HCT116 (cell line): ENCODE data around the gene CSTPP1. TPM values are rescaled to one million over a fixed set of nuclear protein-coding genes. Genes with fewer than 3 reads are reported as not detected.

Experiments
- ATAC-seq: fragments of 200-7000 bp; cut with Tn5 transposase; 2 replicates; pipeline ENCODE4 v1.9.1; 2020; ENCODE audit warnings: mild to moderate bottlenecking, moderate library complexity
- BruUV-seq: library from RNA; stranded (reverse); fragments of 400-500 nt; replicated peaks from 2 replicates; lab custom pipeline; 2021; lab: Mats Ljungman, UMichigan
- CTCF ChIA-PET: fragments of 300-600 bp; sonication (Branson Sonifier 250); formaldehyde crosslinking; loops from one replicate; lab custom pipeline; 2021; ENCODE audit warnings: antibody characterized with exemption; lab: Charles Lee
- POLR2A ChIA-PET: fragments of 300-600, 350-600 bp; sonication (Branson Sonifier 250); formaldehyde crosslinking; loops from one replicate; lab custom pipeline; 2021; ENCODE audit warnings: antibody characterized with exemption; lab: Charles Lee
- RAD21 ChIA-PET, 2 experiments: fragments of 300-600 bp; sonication (Branson Sonifier 250); formaldehyde crosslinking; loops; one replicate each; lab custom pipeline; 2023; ENCODE audit warnings: low total read pairs in 2 of 2; ENCODE audit not compliant: uncharacterized antibody in 2 of 2, unreplicated experiment in 2 of 2, low non-redundant PET in 1 of 2; lab: Charles Lee
- DNase-seq: peaks from one replicate; pipeline ENCODE4 v3.0.0-alpha.2; 2010; ENCODE audit warnings: low read depth, low spot score
- H2AFZ ChIP-seq: fragments of 200-600 bp; shearing (Covaris generic), sonication (generic); 2 replicates; pipeline ENCODE4 v1.6.1; 2017; ENCODE audit warnings: low read depth, mixed run types, mixed read lengths, antibody characterized with exemption, low read length; ENCODE audit not compliant: poor library complexity, severe bottlenecking
- H3K27ac ChIP-seq: 2 replicates; pipeline ENCODE4 v1.5.1; 2012; ENCODE audit warnings: low read depth, low read length
- H3K27me3 ChIP-seq: fragments of 200-600 bp; sonication (generic); 2 replicates; pipeline ENCODE4 v1.6.1; 2016; ENCODE audit warnings: mixed run types, low read length, mixed read lengths; ENCODE audit not compliant: insufficient read depth
- H3K36me3 ChIP-seq, 2 experiments: fragments of 200-500 bp in 1 of 2; fragments of 200-600 bp in 1 of 2; sonication (Bioruptor generic) in 1 of 2; sonication (generic) in 1 of 2; 2 replicates each; pipeline versions ENCODE4 v1.5.1 to v1.6.1; 2014 to 2016; ENCODE audit warnings: low read length in 2 of 2, inconsistent platforms in 1 of 2, mixed read lengths in 1 of 2, mixed run types in 1 of 2; ENCODE audit not compliant: insufficient read depth in 2 of 2, control insufficient read depth in 1 of 2
- H3K4me1 ChIP-seq, 2 experiments: fragments of 200-600 bp in 1 of 2; sonication (generic) in 1 of 2; 2 replicates each; pipeline versions ENCODE4 v1.5.1 to v1.6.1; 2012 to 2017; ENCODE audit warnings: low read length in 2 of 2, inconsistent platforms in 1 of 2, mild to moderate bottlenecking in 1 of 2, mixed read lengths in 1 of 2, mixed run types in 1 of 2, moderate library complexity in 1 of 2; ENCODE audit not compliant: insufficient read depth in 2 of 2, control insufficient read depth in 1 of 2
- H3K4me2 ChIP-seq: fragments of 200-600 bp; sonication (generic); 2 replicates; pipeline ENCODE4 v1.6.1; 2017; ENCODE audit warnings: mixed run types, low read length, mixed read lengths
- H3K4me3 ChIP-seq, 2 experiments: fragments of 200-600 bp in 1 of 2; sonication (generic) in 1 of 2; replicated peaks in 1 of 2; 2 replicates each; pipeline ENCODE4 v1.5.1; 2011 to 2016; ENCODE audit warnings: low read length in 2 of 2, control low read depth in 1 of 2, low read depth in 1 of 2, mild to moderate bottlenecking in 1 of 2, mixed read lengths in 1 of 2, mixed run types in 1 of 2
- H3K79me2 ChIP-seq: fragments of 200-600 bp; sonication (generic); 2 replicates; pipeline ENCODE4 v1.6.1; 2017; ENCODE audit warnings: mild to moderate bottlenecking, mixed run types, low read length, moderate library complexity, mixed read lengths; ENCODE audit not compliant: insufficient read depth
- H3K9ac ChIP-seq: fragments of 200-600 bp; sonication (generic); 2 replicates; pipeline ENCODE4 v1.6.1; 2016; ENCODE audit warnings: low read length, mixed read lengths
- H3K9me2 ChIP-seq: fragments of 200-600 bp; sonication (generic), shearing (Covaris generic); 2 replicates; pipeline ENCODE4 v1.6.1; 2017; ENCODE audit warnings: mixed run types, mild to moderate bottlenecking, moderate library complexity; ENCODE audit not compliant: insufficient read depth
- H3K9me3 ChIP-seq, 2 experiments: fragments of 200-500 bp in 1 of 2; fragments of 200-600 bp in 1 of 2; sonication (Bioruptor generic) in 1 of 2; sonication (generic) in 1 of 2; 2 replicates each; pipeline ENCODE4 v1.6.1; 2014 to 2017; ENCODE audit warnings: low read length in 2 of 2, mixed read lengths in 2 of 2, inconsistent platforms in 1 of 2, low read depth in 1 of 2, mild to moderate bottlenecking in 1 of 2, mixed run types in 1 of 2, moderate library complexity in 1 of 2; ENCODE audit not compliant: control insufficient read depth in 1 of 2, insufficient read depth in 1 of 2
- H4K20me1 ChIP-seq: fragments of 200-600 bp; sonication (generic), shearing (Covaris generic); 2 replicates; pipeline ENCODE4 v1.6.1; 2017; ENCODE audit warnings: mixed run types, mild to moderate bottlenecking, moderate library complexity; ENCODE audit not compliant: insufficient read depth
- ATF3 ChIP-seq: IDR thresholded peaks from 2 replicates; pipeline ENCODE4 v1.6.1; 2012
- EZH2 ChIP-seq: fragments of 200-600 bp; sonication (generic); IDR thresholded peaks from 2 replicates; pipeline ENCODE4 v1.6.1; 2017; ENCODE audit warnings: antibody characterized with exemption, mixed run types
- EZH2phosphoT487 ChIP-seq: fragments of 200-600 bp; IDR thresholded peaks from 2 replicates; pipeline ENCODE4 v1.6.1; 2018; ENCODE audit warnings: antibody characterized with exemption, borderline replicate concordance
- POLR2A ChIP-seq: IDR thresholded peaks from 2 replicates; pipeline ENCODE4 v1.7.0; 2011; ENCODE audit warnings: borderline replicate concordance; ENCODE audit not compliant: insufficient read depth, insufficient read length; ENCODE audit errors: extremely low read depth
- RAD21 ChIP-seq: IDR thresholded peaks from 2 replicates; pipeline ENCODE4 v1.6.1; 2012; ENCODE audit warnings: low read depth, mild to moderate bottlenecking
- REST ChIP-seq: IDR thresholded peaks from 2 replicates; pipeline ENCODE4 v1.6.1; 2012; ENCODE audit warnings: low read depth
- SIN3A ChIP-seq: IDR thresholded peaks from 2 replicates; pipeline ENCODE4 v1.6.1; 2012; ENCODE audit warnings: low read depth
- SP1 ChIP-seq: IDR thresholded peaks from 2 replicates; pipeline ENCODE4 v1.6.1; 2012; ENCODE audit warnings: low read depth
- SRF ChIP-seq: IDR thresholded peaks from 2 replicates; pipeline ENCODE4 v1.6.1; 2012; ENCODE audit warnings: low read depth
- intact Hi-C: fragments of 100-400 bp; cut with micrococcal nuclease; formaldehyde crosslinking; loops from 2 replicates; pipeline ENCODE4 v1.10.0; 2022
- total RNA-seq: library from RNA; stranded (reverse); gene quantifications from one replicate; pipeline ENCODE4 v1.2.1, GENCODE V29; 2021; ENCODE audit not compliant: unreplicated experiment

CSTPP1 gene
- total RNA-seq, 1 experiment from 2014 or later = 24.7 TPM

GRCh38 chr11:47139878-47140277 is 203.3 kb downstream of the CSTPP1 start:
- Histone ChIP-seq H3K9me3 (no peaks in the 10 kb centered on the region), H2AFZ (no peak overlapping the region), H3K4me1 (no peaks in the 10 kb centered on the region), H3K4me3 (no peak overlapping the region), H3K9ac (no peak overlapping the region), H3K27ac (no peak overlapping the region), H3K9me2 (no peaks in the 10 kb centered on the region), H3K36me3 (no peaks in the 10 kb centered on the region)
- no peak for DNase-seq
- TF ChIP-seq EZH2 (no peak), REST (no peak), SIN3A (no peak), EZH2phosphoT487 (no peak), POLR2A (no peak), ATF3 (no peak), RAD21 (no peak), SRF (no peak), SP1 (no peak)
- TF ChIP-seq, all 23 proteins: peak for 0
- ChIA-PET POLR2A (no interaction called here), RAD21 (no interaction called here), CTCF (no interaction called here)
- no peak overlapping the region for H3K4me2 ChIP-seq
- H3K27me3 ChIP-seq = no peaks in the 10 kb centered on the region
- ATAC-seq = no peak
- H4K20me1 ChIP-seq = no peaks in the 10 kb centered on the region
- intact Hi-C loops = no loop called here
- no peaks in the 10 kb centered on the region for H3K79me2 ChIP-seq
- BruUV-seq = no TSS peak
